Spleen (tissue), 7 donors: ENCODE measurements around the gene MRPL21.

ENCODE experiments used
- POLR2A ChIP-seq, 3 donors: fragments of 450-650 bp; IDR thresholded peaks; one replicate each; pipeline ENCODE4 v1.5.1; 2017; ENCODE audit warnings: antibody characterized with exemption in 3 of 3, mild to moderate bottlenecking in 1 of 3
- POLR2AphosphoS5 ChIP-seq, 3 donors: sonication (generic); formaldehyde crosslinking; IDR thresholded peaks; one replicate each; pipeline ENCODE4 v1.5.1; 2017; ENCODE audit warnings: antibody characterized with exemption in 3 of 3
- TF ChIP-seq, protein P1 (sequence below), 11 experiments: fragments of 200-600 bp in 7 of 11; fragments of 450-650 bp in 4 of 11; sonication (generic) in 4 of 11; IDR thresholded peaks in 8 of 11; conservative IDR thresholded peaks in 3 of 11; 1 replicate in 7 of 11; 2 replicates in 4 of 11; pipeline versions ENCODE4 v1.4.0 to v1.8.0; 2016 to 2021; ENCODE audit warnings: antibody characterized with exemption in 11 of 11, inconsistent platforms in 4 of 11, mild to moderate bottlenecking in 1 of 11
- donor health status: DM: no; HTN: no; CAD: no; lungs with moderate emphysema.
- donor health status: DM: no; HTN: no; CAD: no.
- donor health status: DM: no; HTN: no; CAD: no.

DNA sequence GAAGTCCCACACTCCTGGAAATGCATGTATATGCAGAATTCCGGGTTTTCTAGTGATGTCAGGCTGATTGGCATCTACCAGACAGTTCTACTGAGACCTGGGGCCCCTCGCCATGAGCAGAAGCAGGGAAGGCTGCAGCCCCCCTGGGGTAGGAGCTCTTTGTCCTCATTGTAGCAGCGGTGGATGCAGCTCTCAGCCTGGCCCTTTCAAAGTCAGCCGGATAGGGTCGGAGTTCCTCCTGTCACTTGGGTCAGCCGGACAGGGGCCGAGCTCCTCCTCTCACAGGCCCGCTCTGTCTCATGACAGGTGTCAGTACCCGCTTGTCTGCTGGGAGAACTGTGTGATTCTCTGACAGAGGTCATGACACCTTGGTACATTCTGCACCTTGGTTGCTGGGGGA, 47.1 kb upstream of the MRPL21 start:
- TF ChIP-seq, protein P1, sequence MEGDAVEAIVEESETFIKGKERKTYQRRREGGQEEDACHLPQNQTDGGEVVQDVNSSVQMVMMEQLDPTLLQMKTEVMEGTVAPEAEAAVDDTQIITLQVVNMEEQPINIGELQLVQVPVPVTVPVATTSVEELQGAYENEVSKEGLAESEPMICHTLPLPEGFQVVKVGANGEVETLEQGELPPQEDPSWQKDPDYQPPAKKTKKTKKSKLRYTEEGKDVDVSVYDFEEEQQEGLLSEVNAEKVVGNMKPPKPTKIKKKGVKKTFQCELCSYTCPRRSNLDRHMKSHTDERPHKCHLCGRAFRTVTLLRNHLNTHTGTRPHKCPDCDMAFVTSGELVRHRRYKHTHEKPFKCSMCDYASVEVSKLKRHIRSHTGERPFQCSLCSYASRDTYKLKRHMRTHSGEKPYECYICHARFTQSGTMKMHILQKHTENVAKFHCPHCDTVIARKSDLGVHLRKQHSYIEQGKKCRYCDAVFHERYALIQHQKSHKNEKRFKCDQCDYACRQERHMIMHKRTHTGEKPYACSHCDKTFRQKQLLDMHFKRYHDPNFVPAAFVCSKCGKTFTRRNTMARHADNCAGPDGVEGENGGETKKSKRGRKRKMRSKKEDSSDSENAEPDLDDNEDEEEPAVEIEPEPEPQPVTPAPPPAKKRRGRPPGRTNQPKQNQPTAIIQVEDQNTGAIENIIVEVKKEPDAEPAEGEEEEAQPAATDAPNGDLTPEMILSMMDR (IDR thresholded peaks at IDR 0.05 in 8 of 11, conservative IDR thresholded peaks at IDR 0.05 in 3 of 11) = no peak
- TF ChIP-seq POLR2A (IDR thresholded peaks at IDR 0.05) = no peak
- TF ChIP-seq POLR2AphosphoS5 (IDR thresholded peaks at IDR 0.05) = no peak
